Retinal pigment epithelial cell (primary cell): ENCODE results near the gene MIEF1.

Experiments used
- DNase-seq: peaks from one replicate; pipeline ENCODE4 v3.0.0-alpha.2; 2010; ENCODE audit warnings: low read depth
- H3K4me3 ChIP-seq: 2 replicates; pipeline ENCODE4 v1.5.1; 2011; ENCODE audit warnings: mild to moderate bottlenecking, low read length, control low read depth, moderate library complexity
- CTCF ChIP-seq: conservative IDR thresholded peaks from 2 replicates; pipeline ENCODE4 v1.5.1; 2011; ENCODE audit warnings: low read depth, low read length, control low read depth, inconsistent platforms

MIEF1 gene

GRCh38 chr22:39476664-39477063 lies 25.4 kb upstream of the MIEF1 start:
- no peak for TF ChIP-seq CTCF
- no peak overlapping the region for H3K4me3 ChIP-seq
- no peak for DNase-seq

GRCh38 chr22:39477542-39477941 lies 24.5 kb upstream of the MIEF1 start:
- no peak for DNase-seq
- no peak overlapping the region for H3K4me3 ChIP-seq
- TF ChIP-seq CTCF: no peak

GRCh38 chr22:39478441-39478850 lies 23.6 kb upstream of the MIEF1 start:
- no peak for TF ChIP-seq CTCF
- no peak for DNase-seq
- no peak overlapping the region for H3K4me3 ChIP-seq

GRCh38 chr22:39479254-39479653 lies 22.8 kb upstream of the MIEF1 start:
- no peak for DNase-seq
- no peak overlapping the region for H3K4me3 ChIP-seq
- no peak for TF ChIP-seq CTCF

- H3K4me3 ChIP-seq: no peak overlapping the region
- no peak for TF ChIP-seq CTCF
- no peak for DNase-seq
Measured at GRCh38 chr22:39480557-39480956, 21.5 kb upstream of the MIEF1 start.

GRCh38 chr22:39481054-39481453 lies 21.0 kb upstream of the MIEF1 start:
- TF ChIP-seq CTCF: no peak
- no peak for DNase-seq
- no peak overlapping the region for H3K4me3 ChIP-seq

- no peak overlapping the region for H3K4me3 ChIP-seq
- TF ChIP-seq CTCF: no peak
- no peak for DNase-seq
Measured at GRCh38 chr22:39481595-39481994, 20.5 kb upstream of the MIEF1 start.
